ENCODE data around the gene FOXD3.
"Not testable (repeated sequence)": the region's sequence is repeated elsewhere in the genome, so short reads cannot be mapped to it uniquely, and the experiment has no call there.

FOXD3 gene

GRCh38 chr1:63321066-63321784 is 1.1 kb upstream of the FOXD3 start:
- DNase-seq (ENCODE audit: low read depth, low spot score), result no peak

DNA sequence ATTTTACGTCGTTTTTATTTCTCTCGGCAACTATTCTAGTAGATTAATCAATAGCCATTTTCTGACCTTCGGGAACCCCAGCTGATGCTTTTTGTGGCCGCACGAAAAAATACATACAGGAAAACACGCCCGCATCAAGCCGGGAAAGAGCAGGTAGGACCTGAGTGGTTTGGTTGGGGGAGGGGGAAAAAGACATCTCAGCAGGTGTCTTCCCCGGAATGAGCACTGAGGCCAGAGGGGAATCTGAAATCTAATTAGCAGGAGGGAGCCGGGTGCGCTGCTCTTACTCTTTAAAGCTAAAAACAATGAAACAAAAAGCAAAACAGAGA is 618 bp upstream of the FOXD3 start:
- DNase-seq (ENCODE audit: low read depth, low spot score), result no peak

DNA sequence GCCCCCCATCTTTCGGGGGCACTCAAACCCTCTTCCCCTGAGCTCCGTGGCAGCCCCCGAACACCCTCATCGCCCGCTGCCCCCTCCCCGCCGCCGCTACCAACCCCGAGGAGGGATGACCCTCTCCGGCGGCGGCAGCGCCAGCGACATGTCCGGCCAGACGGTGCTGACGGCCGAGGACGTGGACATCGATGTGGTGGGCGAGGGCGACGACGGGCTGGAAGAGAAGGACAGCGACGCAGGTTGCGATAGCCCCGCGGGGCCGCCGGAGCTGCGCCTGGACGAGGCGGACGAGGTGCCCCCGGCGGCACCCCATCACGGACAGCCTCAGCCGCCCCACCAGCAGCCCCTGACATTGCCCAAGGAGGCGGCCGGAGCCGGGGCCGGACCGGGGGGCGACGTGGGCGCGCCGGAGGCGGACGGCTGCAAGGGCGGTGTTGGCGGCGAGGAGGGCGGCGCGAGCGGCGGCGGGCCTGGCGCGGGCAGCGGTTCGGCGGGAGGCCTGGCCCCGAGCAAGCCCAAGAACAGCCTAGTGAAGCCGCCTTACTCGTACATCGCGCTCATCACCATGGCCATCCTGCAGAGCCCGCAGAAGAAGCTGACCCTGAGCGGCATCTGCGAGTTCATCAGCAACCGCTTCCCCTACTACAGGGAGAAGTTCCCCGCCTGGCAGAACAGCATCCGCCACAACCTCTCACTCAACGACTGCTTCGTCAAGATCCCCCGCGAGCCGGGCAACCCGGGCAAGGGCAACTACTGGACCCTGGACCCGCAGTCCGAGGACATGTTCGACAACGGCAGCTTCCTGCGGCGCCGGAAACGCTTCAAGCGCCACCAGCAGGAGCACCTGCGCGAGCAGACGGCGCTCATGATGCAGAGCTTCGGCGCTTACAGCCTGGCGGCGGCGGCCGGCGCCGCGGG is 837 bp downstream of the FOXD3 start:
- DNase-seq (ENCODE audit: low read depth, low spot score), result no peak

DNA sequence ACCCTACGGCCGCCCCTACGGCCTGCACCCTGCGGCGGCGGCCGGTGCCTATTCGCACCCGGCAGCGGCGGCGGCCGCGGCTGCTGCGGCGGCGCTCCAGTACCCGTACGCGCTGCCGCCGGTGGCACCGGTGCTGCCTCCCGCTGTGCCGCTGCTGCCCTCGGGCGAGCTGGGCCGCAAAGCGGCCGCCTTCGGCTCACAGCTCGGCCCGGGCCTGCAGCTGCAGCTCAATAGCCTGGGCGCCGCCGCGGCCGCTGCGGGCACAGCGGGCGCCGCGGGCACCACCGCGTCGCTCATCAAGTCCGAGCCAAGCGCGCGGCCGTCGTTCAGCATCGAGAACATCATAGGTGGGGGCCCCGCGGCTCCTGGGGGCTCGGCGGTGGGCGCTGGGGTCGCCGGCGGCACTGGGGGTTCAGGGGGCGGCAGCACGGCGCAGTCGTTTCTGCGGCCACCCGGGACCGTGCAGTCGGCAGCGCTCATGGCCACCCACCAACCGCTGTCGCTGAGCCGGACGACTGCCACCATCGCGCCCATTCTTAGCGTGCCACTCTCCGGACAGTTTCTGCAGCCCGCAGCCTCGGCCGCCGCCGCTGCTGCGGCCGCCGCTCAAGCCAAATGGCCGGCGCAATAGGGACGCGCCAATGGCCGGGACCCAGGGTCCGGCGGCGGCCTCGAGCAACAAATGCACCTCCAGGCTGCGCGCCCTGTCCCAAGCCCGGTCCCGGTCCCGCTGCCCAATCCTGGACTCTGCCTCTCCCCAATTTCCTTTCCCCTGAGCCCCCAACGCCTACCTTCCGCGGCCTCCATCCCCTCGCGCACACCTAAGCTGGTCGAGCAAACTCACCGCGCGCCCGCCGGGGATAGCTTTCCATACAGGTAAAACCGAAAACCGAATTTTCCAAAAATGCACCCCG is 1.8 kb downstream of the FOXD3 start:
- no peak for DNase-seq (ENCODE audit: low read depth, low spot score)

- DNase-seq (ENCODE audit: low read depth, low spot score), result no peak
Observed at GRCh38 chr1:63324779-63325119, 2.4 kb downstream of the FOXD3 start.

DNA sequence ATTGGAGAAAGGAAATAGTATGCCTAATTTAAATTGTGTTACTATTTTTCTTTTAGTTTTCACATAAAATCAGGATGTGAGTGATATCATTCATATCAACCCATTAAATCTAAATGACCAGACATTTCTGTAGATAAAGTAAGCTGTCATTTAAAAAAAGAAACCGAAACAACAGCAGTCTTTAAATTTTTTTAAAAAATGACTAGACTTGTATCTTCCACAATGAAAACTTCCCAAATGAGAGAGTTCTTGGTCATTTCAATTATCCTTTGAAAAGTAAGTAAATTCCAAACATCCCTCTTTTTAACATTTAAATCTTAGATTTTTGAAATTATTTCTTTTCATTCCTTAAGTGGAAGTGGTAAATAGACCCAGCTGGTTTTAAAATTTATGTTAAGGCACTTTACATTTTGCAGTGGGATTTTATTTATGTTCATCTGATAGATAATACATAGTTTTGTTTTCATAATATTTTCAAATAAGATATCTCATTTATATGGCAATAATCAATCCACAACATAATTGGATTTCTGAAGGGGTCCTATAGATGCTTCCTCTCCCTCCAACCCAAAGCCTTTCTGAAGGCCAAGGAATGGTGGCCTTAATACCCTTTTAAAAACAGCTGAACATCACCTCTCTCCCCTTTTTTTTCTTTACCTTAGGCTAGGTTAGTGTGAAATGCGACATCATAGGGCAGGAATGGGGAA is 3.1 kb downstream of the FOXD3 start:
- DNase-seq (ENCODE audit: low read depth, low spot score), result no peak

DNA sequence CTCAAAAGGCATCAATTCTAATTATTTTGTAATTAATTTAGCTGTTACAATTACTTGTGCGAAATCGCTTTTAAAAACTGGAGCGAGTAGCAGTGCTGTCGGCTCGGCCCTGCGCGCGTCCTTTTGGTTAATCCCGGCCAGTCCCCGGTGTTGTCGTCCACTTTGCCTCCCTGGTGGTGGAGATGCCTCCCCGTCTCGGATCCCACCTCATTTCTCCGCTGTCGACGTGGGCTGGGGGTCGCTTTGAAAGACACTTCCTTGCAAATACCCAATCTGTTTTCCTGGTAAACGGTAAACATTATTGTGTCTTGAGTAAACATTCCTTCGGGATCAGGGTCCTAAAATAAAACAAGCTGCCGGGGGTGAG is 3.7 kb downstream of the FOXD3 start:
- no peak for DNase-seq (ENCODE audit: low read depth, low spot score)

DNA sequence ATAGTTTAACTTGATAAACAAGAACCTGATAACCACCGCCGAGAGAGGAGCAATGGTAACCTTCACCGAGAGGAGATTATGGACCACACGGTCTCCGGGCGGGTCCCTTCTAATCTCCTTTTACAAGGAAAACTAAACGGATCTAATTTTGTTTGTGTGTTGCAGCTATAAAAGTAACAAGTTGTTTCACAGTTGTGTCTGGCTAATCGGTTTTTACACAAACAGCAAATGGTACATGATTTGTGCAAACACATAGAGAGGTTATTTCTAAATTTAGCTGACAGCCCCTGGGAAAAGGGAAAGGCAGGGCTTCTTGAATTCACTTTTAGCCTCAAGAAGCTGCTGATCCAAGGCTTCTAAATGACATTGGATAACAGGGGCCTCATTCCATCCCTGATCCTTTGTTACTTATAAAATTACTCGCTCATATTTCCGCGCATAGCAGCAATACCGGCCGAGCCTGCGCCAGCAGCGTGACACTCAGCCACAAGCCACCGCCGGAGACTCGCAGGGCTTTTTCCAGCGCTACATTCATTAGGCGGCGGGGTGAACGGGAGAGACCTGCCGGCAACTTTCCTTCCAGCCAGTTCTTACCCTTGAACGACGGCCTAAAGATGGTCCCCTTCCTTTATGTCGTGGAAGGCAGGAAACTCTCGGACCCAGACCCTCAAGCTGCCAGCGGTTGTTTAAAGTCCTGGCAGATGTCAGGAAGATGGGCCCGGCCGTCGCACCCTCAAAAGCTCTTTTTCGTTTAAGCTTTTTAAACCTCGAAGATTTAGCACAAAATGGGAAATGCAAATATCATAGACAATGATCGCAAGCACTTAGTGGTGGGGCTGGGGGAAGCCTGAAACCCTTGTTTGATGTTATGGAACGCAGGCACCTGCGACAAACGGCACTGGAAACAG is 4.4 kb downstream of the FOXD3 start:
- DNase-seq (ENCODE audit: low read depth, low spot score), result no peak

DNA sequence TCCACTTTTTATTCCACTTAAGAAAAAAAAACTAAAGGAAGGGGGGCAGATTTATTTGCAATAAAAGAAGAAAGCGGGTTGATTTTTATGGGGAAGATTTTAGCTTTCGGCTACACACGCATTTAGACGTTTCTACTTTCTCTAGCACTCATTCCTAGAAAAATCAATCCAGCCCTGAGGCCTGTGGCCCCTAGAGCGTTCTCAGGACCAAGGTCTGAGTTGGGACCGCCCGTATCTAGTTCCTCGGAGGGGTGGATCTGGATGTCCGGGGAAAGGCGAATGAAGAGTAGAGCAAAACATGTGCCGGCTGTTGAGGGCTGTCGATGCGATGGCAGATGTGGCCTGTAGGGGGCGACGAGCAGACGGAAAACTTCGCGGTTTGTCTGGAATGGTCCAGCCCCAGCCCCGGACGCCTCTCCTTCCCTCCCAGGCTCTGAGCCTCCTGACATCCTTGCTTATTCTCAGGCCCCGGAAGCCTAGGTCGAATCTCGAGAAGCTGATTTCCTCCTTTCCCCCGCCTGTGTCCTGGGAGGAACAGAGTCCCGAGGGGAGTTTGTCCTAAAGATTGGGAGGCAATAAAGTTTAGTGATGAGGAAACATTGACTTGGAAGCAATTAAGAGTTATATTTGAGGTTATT is 5.2 kb downstream of the FOXD3 start:
- DNase-seq (ENCODE audit: low read depth, low spot score), result no peak

GRCh38 chr1:63328122-63328521 is 5.8 kb downstream of the FOXD3 start:
- no peak for DNase-seq (ENCODE audit: low read depth, low spot score)

- DNase-seq (ENCODE audit: low read depth, low spot score), result no peak
Observed at GRCh38 chr1:63328781-63329180, 6.4 kb downstream of the FOXD3 start.

DNA sequence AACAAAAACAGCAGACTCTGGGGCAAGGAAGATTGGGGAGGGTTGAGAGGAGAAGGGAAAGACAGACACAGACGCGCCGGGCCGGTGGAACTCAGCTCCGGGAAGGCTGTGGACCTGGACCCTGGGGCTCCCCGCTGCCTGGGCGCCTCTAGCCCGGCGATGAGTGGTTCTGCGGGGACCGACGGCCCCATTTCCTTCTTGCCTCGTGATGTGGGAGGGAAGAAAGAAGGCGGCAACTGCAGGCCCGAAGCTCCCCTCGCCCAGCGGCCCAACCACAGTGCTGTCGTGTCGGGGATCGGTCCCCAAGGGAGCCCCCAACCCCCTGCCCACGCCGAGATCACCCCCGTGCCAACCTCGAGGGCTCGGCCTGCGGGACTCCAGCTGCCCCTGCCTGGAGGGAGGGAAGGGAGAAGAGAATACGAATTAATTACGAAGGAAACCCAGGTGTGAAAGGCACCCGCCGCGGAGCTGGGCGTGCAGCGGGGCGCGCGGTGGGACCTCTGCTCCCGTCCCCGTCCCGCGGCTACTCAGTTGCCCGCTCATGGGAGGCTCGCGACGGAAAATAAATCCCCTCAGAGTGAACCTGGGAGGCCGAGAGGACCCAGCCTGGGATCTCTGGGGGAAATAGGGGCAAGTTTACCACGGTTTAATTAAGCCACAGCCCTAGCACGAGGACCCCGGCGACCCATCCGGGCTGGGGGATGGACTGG is 7.4 kb downstream of the FOXD3 start:
- no peak for DNase-seq (ENCODE audit: low read depth, low spot score)

GRCh38 chr1:63330331-63330916 is 8.1 kb downstream of the FOXD3 start:
- DNase-seq (ENCODE audit: low read depth, low spot score), result no peak

- DNase-seq (ENCODE audit: low read depth, low spot score), result no peak
Observed at GRCh38 chr1:63342402-63342801, 20.0 kb downstream of the FOXD3 start.

- no peak for DNase-seq (ENCODE audit: low read depth, low spot score)
Observed at GRCh38 chr1:63343922-63344321, 21.6 kb downstream of the FOXD3 start.

GRCh38 chr1:63350320-63350719 is 28.0 kb downstream of the FOXD3 start:
- DNase-seq (ENCODE audit: low read depth, low spot score), result no peak

DNA sequence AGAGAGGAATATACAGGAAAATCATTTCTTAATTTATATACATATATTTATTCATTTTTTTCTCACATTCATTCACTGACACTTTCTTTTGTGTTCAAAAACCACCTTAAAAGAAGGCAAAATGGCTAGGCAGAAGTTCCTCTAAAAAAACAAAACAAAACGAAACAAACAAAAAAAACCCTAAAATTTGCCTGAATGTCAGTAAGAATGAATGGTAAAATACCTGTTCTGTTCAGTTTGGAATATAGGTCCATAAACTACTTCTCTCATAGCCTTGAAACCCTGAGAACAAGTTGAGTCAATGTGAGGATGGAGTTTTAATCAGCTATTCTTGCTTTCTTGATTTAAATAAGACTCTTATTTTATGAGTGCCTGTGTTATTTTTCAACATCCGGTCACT is 30.4 kb downstream of the FOXD3 start:
- no peak for DNase-seq (ENCODE audit: low read depth, low spot score)

DNA sequence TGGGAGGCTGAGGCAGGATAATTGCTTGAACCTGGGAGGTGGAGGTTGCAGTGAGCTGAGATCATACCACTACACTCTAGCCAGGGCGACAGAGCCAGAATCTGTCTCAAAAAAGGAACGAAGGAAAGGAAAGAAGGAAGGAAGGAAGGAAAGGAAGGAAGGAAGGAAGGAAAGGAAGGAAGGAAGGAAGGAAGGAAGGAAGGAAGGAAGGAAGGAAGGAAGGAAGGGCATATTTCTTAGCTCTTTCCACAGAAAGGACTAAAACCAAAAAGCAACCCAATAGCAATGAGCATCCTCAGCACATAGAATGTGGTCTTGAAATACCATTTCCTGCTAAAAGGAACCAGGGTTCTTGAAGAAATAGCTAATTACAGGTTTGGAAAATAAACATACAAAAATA is 33.9 kb downstream of the FOXD3 start:
- DNase-seq (ENCODE audit: low read depth, low spot score), result not testable (repeated sequence)

- DNase-seq (ENCODE audit: low read depth, low spot score), result no peak
Observed at GRCh38 chr1:63359561-63359960, 37.2 kb downstream of the FOXD3 start.
